ENCODE measurements around the gene ZNF71. TPM values are rescaled to one million over a fixed set of nuclear protein-coding genes. Genes with fewer than 3 reads are reported as not detected.

The ZNF71 gene
- total and polyA plus RNA-seq, 2 donors (not counting 3 experiments of a cell fraction or from before 2014, with no cell fraction given) = 9.7 to 10.1 TPM

GRCh38 chr19:56619121-56619520 is 24.0 kb downstream of the ZNF71 start:
- no peak overlapping the region for H3K27ac ChIP-seq (ENCODE audit: insufficient read depth, low read depth, low read length)
- no peak overlapping the region for H3K4me2 ChIP-seq (ENCODE audit: insufficient read depth, low read length)
- FAIRE-seq (no peak), DNase-seq (ENCODE audit: low read depth, low spot score) (no peak)
- no peaks in the 10 kb centered on the region for H3K9me1 ChIP-seq (replicated peaks; ENCODE audit: control insufficient read depth, extremely low read depth, insufficient read depth, low read length)
- H3K27me3 ChIP-seq (ENCODE audit: control insufficient read depth in 2 of 2, insufficient read depth in 2 of 2, low read length in 2 of 2) = no peaks in the 10 kb centered on the region
- no TSS peak for BruUV-seq (replicated peaks)
- H4K20me1 ChIP-seq (replicated peaks; ENCODE audit: control insufficient read depth, extremely low read depth, insufficient read depth, low read length) = no peaks in the 10 kb centered on the region
- no peaks in the 10 kb centered on the region for H3K79me2 ChIP-seq (ENCODE audit: control insufficient read depth, insufficient read depth, low read length)
- CTCF ChIA-PET = no interaction called here
- H2AFZ ChIP-seq (ENCODE audit: low read depth, low read length) = no peak overlapping the region
- intact Hi-C loops (cut with micrococcal nuclease) (no loop called here), dilution Hi-C loops (cut with MboI; ENCODE audit: extremely low pct_ligation_motif_present, low sequenced_read_pairs) (no loop called here)
- peaks cover 3% of the 10 kb centered on the region for H3K9me3 ChIP-seq (replicated peaks; ENCODE audit: control insufficient read depth, insufficient read depth, low read length)
- peaks cover 3 to 16% of the 10 kb centered on the region in 2 experiments for H3K36me3 ChIP-seq (ENCODE audit: control insufficient read depth in 2 of 2, extremely low read depth in 1 of 2, insufficient read depth in 2 of 2, low read length in 2 of 2)
- no peak overlapping the region for H3K9ac ChIP-seq (replicated peaks; ENCODE audit: extremely low read depth, insufficient read depth, low read length)
- no peak overlapping the region for H3K4me3 ChIP-seq (replicated peaks in 1 of 3; ENCODE audit: insufficient read depth in 1 of 3, low read depth in 1 of 3, low read length in 3 of 3)
- no peaks in the 10 kb centered on the region for H3K4me1 ChIP-seq (ENCODE audit: control insufficient read depth, extremely low read depth, insufficient read depth, low read length)
- POLR2A ChIA-PET = no interaction called here
- TF ChIP-seq FOS (IDR thresholded peaks at IDR 0.05; ENCODE audit: borderline replicate concordance, insufficient read depth, low read length) = no peak
- no peak for TF ChIP-seq POLR2AphosphoS5 (IDR thresholded peaks at IDR 0.05; ENCODE audit: insufficient read depth, low read depth, low read length)
- TF ChIP-seq MYC (IDR thresholded peaks at IDR 0.05; ENCODE audit: low read depth, low read length) = no peak
- TF ChIP-seq JUN (IDR thresholded peaks at IDR 0.05; ENCODE audit: borderline replicate concordance, insufficient read depth, insufficient read length, low read depth) = no peak
- TF ChIP-seq POLR2A (IDR thresholded peaks at IDR 0.05; ENCODE audit: low read depth, low read length) = no peak
- no peak for TF ChIP-seq MAX (IDR thresholded peaks at IDR 0.05; ENCODE audit: insufficient read depth, insufficient read length)
- no peak for TF ChIP-seq EZH2 (IDR thresholded peaks at IDR 0.05; ENCODE audit: borderline replicate concordance, low read depth, low read length, severe bottlenecking)
- no peak for TF ChIP-seq CTCF (IDR thresholded peaks at IDR 0.05; ENCODE audit: extremely low read depth in 1 of 2, insufficient read depth in 1 of 2, low read depth in 1 of 2, low read length in 2 of 2)
- no peak for TF ChIP-seq GATA2 (IDR thresholded peaks at IDR 0.05; ENCODE audit: insufficient read depth, insufficient read length, low read depth, low read length)
